NCI-H1092 (cell line): ENCODE data around the gene ADARB2.

ENCODE experiments used
- DNase-seq: peaks from one replicate; lab custom pipeline; 2025; lab: John Stamatoyannopoulos, UW

Gene ADARB2

DNA sequence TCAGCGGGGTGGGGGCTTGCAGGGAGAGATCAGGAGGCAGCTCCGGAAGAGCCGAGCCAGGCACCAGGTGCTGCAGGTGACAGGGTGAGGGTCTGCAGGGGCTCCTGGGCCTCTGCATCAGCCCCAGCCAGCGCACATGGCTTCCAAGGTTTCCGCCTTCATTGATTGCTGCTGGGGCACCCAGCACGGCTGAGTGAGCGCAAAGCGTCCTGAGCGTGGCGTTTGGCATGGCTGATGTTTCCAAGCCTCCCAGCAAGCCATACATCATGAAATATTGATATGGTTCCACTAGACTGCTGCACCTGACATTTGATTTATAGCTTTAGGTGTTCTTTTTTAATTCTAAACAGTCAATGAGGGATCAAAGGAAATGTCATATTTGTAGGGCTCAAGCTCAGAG is 422.1 kb downstream of the ADARB2 start:
- no peak for DNase-seq

DNA sequence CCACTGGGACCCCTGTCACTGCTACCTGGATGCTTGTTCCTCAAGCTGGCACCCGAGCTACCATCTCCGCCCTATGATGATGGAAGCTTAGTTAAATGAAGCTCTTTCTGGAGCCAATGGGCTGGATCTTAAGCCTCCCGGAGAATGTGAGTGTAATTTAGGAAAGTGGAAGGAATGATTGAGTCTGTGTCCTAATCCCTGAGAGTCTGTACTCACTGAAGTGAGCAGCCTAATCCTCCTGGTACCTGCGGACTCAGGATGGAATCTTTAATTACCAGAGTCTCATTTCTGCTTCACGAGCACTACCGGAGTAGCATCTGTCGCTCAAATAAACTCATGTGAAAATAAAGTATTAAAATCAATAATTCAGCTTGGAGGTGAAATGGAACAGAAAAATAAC is 425.6 kb downstream of the ADARB2 start:
- no peak for DNase-seq

- DNase-seq: no peak
Observed at GRCh38 chr10:1310271-1310789, 427.0 kb downstream of the ADARB2 start.

- DNase-seq: no peak
Observed at GRCh38 chr10:1309617-1310270, 427.6 kb downstream of the ADARB2 start.

DNA sequence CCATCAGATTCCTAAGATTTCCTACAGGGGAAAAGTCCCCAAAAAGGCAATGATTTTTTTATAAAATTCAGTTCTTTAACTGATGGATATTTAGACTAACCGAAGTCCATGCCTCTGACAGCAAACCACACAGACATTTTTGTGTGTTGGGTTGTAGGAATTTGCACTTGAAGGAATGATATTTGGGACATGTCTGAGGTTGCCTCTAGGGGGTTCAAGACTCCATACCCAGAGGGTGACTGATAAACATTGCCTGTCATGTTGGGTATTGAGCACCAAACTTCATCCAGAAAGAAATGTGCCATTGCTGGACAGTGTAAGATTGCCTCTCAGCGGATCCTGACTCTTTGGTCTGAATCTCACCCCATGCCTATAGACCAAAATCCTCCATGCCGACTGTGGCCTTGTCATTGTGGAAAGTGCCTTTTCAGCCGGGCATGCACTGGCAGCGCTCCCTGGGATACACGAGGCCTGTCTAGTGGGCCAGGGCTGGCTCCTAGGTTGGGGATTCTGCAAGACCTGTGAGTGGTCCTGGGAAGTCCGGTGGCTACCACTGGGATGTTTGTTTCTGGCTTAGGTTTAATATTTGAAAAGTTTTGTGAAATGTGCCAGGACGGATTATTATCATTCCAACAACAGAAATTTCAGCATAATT is 428.2 kb downstream of the ADARB2 start:
- no peak for DNase-seq

DNA sequence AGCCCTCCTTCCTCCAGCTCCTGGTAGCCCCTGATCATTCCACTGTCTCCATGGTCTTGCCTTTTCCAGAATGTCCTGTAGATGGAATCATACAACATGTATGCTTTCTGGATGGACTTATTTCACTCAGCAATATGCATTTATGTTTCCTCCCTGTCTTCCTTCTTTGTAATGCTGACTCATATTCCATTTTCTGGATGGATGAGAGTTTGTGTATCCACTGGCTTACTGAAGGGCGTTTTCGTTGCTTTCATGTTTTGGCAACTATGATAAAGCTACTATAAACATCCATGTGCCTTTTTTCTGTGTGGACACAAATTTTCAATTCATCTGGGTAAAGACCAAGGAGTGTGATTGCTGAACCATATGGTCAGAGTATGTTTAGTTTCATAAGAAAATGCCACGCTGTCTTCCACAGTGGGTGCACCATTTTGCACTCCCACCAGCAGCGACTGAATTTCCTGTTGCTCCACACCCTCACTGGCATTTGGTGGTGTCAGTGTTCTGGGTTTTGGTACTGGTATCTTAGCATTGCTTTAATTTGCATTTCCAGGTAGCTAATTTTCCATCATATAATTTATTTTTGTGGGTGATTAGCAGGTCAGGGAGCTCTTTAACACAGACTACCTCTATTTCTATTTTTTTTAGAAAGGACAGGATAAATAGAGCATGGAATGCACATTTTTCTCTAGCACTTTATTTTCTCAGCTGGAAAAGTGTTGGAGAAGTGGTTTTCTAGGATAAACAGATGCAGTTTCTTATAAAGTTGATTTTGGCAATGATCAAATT is 429.0 kb downstream of the ADARB2 start:
- no peak for DNase-seq

DNA sequence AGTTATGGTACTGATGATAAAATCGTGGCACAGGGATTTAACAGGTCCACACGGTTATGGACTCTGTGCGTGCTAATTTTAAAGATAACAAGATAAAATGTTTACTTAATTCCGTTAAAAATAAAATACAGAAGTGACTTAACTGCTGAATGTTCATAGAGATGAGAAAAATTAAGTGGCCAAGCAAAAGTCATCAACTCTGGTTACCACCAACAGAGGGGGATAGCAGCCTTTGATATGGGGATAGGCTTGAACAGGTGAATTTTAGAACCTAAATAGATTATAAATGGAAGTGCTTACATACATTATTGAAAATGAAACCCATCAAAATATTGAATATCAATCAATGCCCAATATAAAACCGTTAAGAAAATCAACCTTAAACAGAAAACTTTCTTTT is 436.2 kb downstream of the ADARB2 start:
- no peak for DNase-seq

- DNase-seq: no peak
Observed at GRCh38 chr10:1300218-1300617, 437.1 kb downstream of the ADARB2 start.

DNA sequence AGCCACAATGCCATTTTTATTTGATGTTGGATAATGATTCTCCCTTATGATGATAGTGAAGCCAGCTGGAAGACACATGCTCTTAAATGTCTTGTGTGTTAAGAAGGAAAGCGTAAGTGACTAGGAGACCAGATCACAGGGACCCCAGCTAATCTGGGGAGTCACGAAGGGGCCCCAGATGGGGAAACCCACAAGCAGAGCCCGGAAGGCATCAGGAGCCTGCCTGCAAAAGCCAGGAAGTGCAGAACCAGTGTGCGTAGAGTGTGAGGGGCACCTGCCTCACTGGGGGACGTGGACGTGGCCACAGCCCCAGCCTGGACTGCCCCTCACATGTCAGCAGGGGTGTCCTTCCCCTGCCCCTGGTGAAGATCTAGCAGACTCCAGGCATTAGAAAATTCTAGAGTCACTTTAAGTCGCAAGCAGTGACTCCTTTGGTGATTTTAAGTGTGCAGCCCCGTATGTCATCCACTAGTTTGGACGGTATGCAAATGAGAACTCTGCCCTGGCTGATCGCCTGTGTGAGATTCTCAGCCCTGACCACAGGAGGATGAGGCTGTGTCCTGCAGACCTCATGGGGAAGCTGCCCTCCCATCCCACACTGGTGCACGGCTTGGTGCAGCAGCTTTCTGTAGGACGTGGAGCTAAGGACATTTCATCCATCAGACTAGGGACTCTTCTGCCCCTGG is 438.1 kb downstream of the ADARB2 start:
- no peak for DNase-seq

DNA sequence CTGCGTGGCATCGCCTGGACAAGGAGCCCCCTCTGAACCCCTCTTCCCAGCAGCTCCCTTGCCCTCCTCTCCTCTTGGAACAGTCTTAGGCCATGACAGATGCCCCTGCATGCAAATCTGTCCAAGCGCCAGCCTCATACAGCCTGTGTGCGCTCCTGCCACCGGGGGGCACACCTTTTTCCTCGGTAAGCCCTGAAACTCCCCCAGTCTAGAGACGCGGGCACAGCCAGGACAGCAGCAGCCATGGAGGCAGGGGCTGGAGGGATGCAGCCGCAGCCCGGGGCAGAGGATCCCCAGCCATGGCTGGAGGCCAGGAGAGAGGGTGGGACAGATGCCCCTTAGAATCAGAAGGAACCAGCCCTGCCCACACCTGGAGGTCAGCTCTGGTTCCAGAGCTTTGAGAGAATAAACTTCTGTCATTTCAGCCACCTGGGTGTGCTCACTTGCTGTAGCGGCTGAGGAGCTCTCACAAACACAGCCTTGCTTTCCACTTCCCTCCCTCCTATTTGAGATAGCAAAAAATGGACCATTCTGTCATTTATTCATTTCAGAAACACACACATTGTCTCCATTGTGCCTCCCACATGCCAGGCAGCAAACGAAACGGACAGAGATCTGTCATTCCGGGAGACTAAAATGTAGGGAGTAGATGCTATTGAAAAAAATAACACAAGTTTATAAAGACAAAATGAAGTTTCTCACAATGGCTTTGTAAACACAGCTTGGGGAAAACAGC is 439.6 kb downstream of the ADARB2 start:
- no peak for DNase-seq

DNA sequence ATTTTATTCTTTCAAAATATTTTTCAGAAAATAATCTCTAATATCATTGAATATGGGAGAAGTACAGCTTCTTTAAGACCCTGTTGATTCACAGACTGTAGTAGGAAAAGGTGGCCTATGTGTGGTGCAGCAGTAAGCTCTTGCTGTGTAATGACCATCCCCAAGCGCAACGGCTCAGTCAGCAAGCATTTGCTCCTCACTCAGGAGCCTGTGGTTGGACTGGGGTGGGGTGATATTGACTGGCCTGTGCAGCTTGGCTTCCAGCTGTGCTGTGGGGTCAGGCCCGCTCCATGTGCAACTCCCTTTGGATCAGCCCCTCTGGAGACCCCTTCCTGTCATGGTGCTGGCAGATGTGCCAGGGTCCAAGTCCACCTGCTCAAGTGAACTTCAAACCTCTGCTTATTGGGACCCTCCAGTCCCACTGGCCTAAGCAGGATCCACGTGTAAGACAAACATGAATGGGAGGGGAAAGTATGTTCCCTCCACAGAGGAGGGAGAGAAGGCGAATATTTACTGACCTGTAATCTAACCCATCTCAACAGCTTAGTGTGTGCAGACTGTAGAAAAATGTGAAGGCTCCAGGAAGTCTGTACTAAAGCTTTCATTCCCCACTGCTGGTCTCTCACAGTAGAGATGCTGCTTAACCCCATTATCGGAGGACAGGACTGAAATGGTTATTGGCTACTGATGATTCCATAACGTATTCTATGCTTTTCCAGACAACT is 441.4 kb downstream of the ADARB2 start:
- no peak for DNase-seq

DNA sequence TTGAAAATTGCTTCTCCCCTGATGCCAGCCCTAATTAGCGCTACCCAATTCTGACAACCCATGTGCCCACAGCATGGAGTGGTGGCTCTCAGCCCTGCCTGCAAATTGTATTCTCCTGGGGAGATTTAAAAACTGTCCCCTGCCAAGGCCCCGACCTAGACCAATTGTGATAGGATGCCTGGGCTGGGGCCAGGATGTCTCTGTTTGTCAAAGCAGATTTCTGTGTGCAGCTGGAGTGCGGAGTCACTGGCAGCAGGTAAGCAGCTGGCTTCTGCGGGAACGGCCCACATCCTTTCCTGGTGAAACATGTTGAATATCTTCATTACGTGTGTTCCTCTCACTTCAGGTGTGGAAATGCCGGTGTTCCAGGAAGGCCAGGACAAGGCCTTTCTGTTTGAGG is 442.6 kb downstream of the ADARB2 start:
- no peak for DNase-seq

GRCh38 chr10:1293636-1294435 is 443.5 kb downstream of the ADARB2 start:
- no peak for DNase-seq

GRCh38 chr10:1293157-1293556 is 444.2 kb downstream of the ADARB2 start:
- no peak for DNase-seq

- no peak for DNase-seq
Observed at GRCh38 chr10:1292611-1293031, 444.7 kb downstream of the ADARB2 start.

GRCh38 chr10:1291178-1292090 is 445.9 kb downstream of the ADARB2 start:
- no peak for DNase-seq

GRCh38 chr10:1290071-1290471 is 447.3 kb downstream of the ADARB2 start:
- no peak for DNase-seq

- DNase-seq: no peak
Observed at GRCh38 chr10:1289591-1289990, 447.7 kb downstream of the ADARB2 start.

- DNase-seq: no peak
Observed at GRCh38 chr10:1287971-1288401, 449.3 kb downstream of the ADARB2 start.
